Activated CD8-positive, alpha-beta T cell treated with anti-CD3 and anti-CD28 coated beads for 36 hours (primary cell): ENCODE measurements around the gene COMP. TPM values are rescaled to one million over a fixed set of nuclear protein-coding genes. Genes with fewer than 3 reads are reported as not detected.
A peak's percentile ranks its signal among the peaks of the same experiment; 100 is the strongest.

Source experiments
- ATAC-seq: fragments of 200-7000 bp; cut with Tn5 transposase; one replicate; pipeline ENCODE4 v1.10.0; 2021; ENCODE audit warnings: mild to moderate bottlenecking, moderate library complexity
- CTCF ChIA-PET: fragments of 350-600 bp; sonication (Branson Sonifier 250); formaldehyde crosslinking; loops from one replicate; lab custom pipeline; 2021; ENCODE audit warnings: antibody characterized with exemption; lab: Charles Lee
- POLR2A ChIA-PET: fragments of 350-600 bp; sonication (Branson Sonifier 250); formaldehyde crosslinking; loops from one replicate; lab custom pipeline; 2021; ENCODE audit warnings: antibody characterized with exemption; lab: Charles Lee
- DNase-seq: peaks from one replicate; pipeline ENCODE4 v3.0.0-alpha.2; 2020
- H3K27ac Mint-ChIP-seq: one replicate; pipeline ENCODE4 v1.8.0; 2021; ENCODE audit warnings: mild to moderate bottlenecking, mixed read lengths
- H3K27me3 Mint-ChIP-seq: one replicate; pipeline ENCODE4 v1.8.0; 2021; ENCODE audit warnings: mixed read lengths
- H3K36me3 Mint-ChIP-seq: one replicate; pipeline ENCODE4 v1.8.0; 2021; ENCODE audit warnings: low read depth, mixed read lengths
- H3K4me1 Mint-ChIP-seq: one replicate; pipeline ENCODE4 v1.8.0; 2021; ENCODE audit warnings: low read depth, mixed read lengths
- H3K4me3 Mint-ChIP-seq: one replicate; pipeline ENCODE4 v1.8.0; 2021; ENCODE audit warnings: mild to moderate bottlenecking, moderate library complexity, mixed read lengths
- H3K9me3 Mint-ChIP-seq: one replicate; pipeline ENCODE4 v1.8.0; 2021; ENCODE audit warnings: mixed read lengths
- intact Hi-C: fragments of 100-400 bp; cut with micrococcal nuclease; formaldehyde crosslinking; loops from one replicate; pipeline ENCODE4 v1.10.0; 2022
- total RNA-seq, 2 experiments: library from RNA; stranded (reverse); gene quantifications; one replicate each; pipeline ENCODE4 v1.2.3, GENCODE V29; 2021
- TF ChIP-seq, protein P1 (sequence below): fragments of 200-600 bp; IDR thresholded peaks from one replicate; pipeline ENCODE4 v1.8.0; 2022; ENCODE audit warnings: antibody characterized with exemption, mild to moderate bottlenecking

Gene COMP
- total RNA-seq, 2 experiments from 2014 or later: not detected

DNA sequence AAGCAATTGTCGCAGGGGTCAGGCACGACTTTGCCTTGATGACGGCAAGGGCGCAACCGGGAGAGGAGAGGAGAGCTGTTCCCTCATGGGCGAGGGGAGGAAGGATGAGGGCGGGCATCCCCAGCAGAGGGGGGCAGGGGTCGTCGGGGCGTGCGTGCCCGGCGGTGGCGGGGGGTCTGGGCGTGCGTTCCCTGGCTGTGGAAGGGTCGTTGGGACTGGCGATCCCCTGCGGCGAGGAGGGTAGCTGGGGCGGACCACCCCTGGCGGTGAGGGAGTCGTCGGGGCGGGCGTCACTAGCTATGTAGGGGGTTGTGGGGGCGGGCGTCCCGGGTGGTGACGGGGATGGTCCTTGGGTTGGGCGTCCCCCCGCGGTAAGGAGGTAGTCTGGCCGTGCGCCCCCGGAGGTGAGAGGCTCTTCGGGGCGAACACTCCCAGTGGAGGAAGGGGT, 1.7 kb downstream of the COMP start:
- peaks cover 3% of the 10 kb centered on the region for H3K9me3 Mint-ChIP-seq
- peaks cover 3% of the 10 kb centered on the region for H3K36me3 Mint-ChIP-seq
- ATAC-seq (no peak), DNase-seq (no peak)
- H3K4me1 Mint-ChIP-seq: peaks cover 37% of the 10 kb centered on the region
- ChIA-PET CTCF (no interaction called here), POLR2A (no interaction called here)
- H3K27me3 Mint-ChIP-seq: peaks cover 75% of the 10 kb centered on the region
- H3K27ac Mint-ChIP-seq: no peak overlapping the region
- TF ChIP-seq, protein P1, sequence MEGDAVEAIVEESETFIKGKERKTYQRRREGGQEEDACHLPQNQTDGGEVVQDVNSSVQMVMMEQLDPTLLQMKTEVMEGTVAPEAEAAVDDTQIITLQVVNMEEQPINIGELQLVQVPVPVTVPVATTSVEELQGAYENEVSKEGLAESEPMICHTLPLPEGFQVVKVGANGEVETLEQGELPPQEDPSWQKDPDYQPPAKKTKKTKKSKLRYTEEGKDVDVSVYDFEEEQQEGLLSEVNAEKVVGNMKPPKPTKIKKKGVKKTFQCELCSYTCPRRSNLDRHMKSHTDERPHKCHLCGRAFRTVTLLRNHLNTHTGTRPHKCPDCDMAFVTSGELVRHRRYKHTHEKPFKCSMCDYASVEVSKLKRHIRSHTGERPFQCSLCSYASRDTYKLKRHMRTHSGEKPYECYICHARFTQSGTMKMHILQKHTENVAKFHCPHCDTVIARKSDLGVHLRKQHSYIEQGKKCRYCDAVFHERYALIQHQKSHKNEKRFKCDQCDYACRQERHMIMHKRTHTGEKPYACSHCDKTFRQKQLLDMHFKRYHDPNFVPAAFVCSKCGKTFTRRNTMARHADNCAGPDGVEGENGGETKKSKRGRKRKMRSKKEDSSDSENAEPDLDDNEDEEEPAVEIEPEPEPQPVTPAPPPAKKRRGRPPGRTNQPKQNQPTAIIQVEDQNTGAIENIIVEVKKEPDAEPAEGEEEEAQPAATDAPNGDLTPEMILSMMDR: no peak
- intact Hi-C loops: no loop called here
- peak overlapping the region; percentile 37 for H3K4me3 Mint-ChIP-seq

DNA sequence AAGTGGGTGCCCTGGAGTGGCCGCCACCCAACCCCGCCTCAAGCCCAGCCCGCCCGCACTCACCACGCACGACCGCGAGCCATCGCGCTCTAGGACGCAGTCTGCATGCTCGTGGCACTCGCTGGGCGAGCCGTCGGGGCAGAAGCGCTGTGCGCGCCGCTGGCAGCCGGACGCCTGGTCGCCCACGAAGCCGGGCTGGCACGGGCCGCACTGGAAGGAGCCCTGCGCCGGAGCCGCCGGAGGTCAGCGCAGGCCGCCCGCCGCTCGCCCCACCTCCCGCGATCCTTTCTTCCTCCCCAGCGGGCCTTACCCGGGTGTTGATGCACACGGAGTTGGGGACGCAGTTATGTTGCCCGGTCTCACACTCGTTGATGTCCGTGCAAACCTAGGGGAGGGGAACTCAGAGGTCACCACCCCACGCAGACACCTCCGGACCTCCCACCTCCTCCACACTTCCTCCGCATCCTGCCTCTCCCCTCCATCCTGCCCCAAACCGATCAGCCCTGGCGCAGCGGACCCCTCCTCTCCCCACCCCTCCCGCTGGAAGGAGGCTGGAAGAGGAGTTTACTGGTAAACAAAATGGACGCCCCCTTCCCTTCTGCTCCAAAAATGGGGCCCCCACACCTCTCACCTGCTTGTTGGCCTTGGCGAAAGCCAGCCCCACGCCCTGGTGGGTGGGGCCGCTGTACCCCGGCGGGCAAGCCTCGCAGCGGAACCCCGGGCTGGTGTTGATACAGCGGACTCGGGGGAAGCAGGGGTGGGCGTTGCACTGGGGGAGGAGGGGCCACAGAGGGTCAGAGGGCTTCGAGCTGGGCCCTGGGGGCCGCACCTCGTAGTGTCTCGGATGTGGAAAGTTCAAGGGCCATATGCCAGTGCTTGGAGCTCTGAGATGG, 2.3 kb downstream of the COMP start:
- H3K27ac Mint-ChIP-seq: no peak overlapping the region
- H3K27me3 Mint-ChIP-seq: peaks cover 74% of the 10 kb centered on the region
- peak overlapping the region; percentile 37 for H3K4me3 Mint-ChIP-seq
- H3K36me3 Mint-ChIP-seq: peaks cover 3% of the 10 kb centered on the region
- TF ChIP-seq, protein P1: no peak
- peaks cover 37% of the 10 kb centered on the region for H3K4me1 Mint-ChIP-seq
- CTCF ChIA-PET: no interaction called here
- POLR2A ChIA-PET: no interaction called here
- no peak for DNase-seq
- no peak for ATAC-seq
- intact Hi-C loops: no loop called here
- H3K9me3 Mint-ChIP-seq: peaks cover 3% of the 10 kb centered on the region

DNA sequence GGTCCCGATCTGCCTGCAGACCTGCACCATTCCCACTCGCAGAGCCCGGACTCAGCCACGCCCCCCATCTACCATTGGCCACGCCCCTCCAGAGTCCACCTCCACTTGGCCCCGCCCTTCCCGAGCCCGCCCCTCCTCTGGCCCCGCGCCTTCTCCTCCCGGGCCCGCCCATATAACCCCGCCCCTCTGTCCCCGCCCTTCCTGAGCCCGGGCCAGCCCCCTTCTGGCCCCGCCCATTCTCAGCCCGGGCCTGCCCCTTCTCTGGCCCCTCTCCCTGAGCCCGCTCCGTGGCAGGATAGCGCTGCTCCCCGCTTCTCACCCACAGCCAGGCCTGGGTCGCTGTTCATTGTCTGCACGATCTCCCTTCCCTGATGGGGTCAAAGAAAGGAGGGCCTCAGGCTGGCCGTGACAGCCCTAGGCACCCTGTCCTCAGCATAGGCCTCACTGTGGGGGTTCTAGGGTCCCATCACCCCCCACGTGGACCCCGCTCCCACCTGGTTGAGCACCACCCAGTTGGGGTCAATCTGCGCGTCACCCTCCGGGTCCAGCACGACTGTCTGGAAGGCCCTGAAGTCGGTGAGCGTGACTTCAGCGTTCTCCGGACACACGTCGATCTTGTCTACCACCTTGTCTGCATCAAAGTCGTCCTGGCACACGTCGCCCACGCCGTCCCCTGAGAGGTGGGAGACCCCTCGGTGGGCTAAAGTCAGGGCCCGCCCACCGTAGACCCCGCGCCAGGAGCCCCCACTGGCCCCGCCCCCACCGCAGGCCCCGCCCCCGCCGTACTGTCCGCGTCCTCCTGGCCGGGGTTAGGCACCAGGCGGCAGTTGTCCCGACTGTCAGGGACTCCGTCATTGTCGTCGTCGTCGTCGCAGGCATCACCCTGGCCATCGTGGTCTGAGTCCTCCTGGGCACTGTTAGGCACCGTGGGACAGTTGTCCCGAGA, 5.7 kb downstream of the COMP start:
- peak; percentile 91 for ATAC-seq
- TF ChIP-seq, protein P1: no peak
- intact Hi-C loops: no loop called here
- ChIA-PET POLR2A (interaction anchor here (1.3 kb wide), 1 partner anchor 12 kb away, joined by 3 read pairs; no protein-coding TSS in a partner anchor), CTCF (no interaction called here)
- no peak overlapping the region for H3K4me3 Mint-ChIP-seq
- peaks cover 47% of the 10 kb centered on the region for H3K27me3 Mint-ChIP-seq
- peaks cover 35% of the 10 kb centered on the region for H3K4me1 Mint-ChIP-seq
- no peak overlapping the region for H3K27ac Mint-ChIP-seq
- H3K36me3 Mint-ChIP-seq: peaks cover 3% of the 10 kb centered on the region
- peaks cover 3% of the 10 kb centered on the region for H3K9me3 Mint-ChIP-seq
- DNase-seq: peak; percentile 89

DNA sequence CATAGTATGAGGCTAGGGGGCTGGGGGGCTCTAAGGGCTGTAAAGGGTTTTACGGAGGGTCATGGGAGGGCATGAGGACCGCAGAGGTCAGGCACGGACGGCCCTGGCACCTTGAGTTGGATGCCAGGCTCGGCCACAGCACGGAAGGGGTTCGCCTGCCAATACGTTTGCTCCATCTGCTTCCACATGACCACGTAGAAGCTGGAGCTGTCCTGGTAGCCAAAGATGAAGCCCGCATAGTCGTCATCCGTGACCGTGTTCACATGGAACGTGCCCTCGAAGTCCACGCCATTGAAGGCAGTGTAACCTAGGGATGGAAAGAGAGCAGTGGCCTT, 6.4 kb downstream of the COMP start:
- DNase-seq: no peak
- ChIA-PET CTCF (interaction anchor here (1.0 kb wide), 1 partner anchor 62 kb away, joined by 3 read pairs; no protein-coding TSS in a partner anchor), POLR2A (no interaction called here)
- TF ChIP-seq, protein P1: no peak
- Mint-ChIP-seq H3K27ac (no peak overlapping the region), H3K4me1 (peaks cover 30% of the 10 kb centered on the region), H3K36me3 (peaks cover 3% of the 10 kb centered on the region), H3K9me3 (peaks cover 3% of the 10 kb centered on the region), H3K4me3 (no peak overlapping the region), H3K27me3 (peaks cover 42% of the 10 kb centered on the region)
- no peak for ATAC-seq
- intact Hi-C loops: no loop called here
